Dendritic cell treated with granulocyte-macrophage colony-stimulating factor and Interleukin-4, amounts not matched to agents 40 ng/mL and 50 ng/mL, for 4 days (primary cell): Measurements from ENCODE around the gene OSCP1.

Source experiments
- H3K27ac Mint-ChIP-seq: one replicate; pipeline ENCODE4 v1.8.0; 2022; ENCODE audit warnings: mild to moderate bottlenecking, mixed read lengths
- H3K27me3 Mint-ChIP-seq: one replicate; pipeline ENCODE4 v1.8.0; 2022; ENCODE audit warnings: mild to moderate bottlenecking, mixed read lengths
- H3K36me3 Mint-ChIP-seq: one replicate; pipeline ENCODE4 v1.8.0; 2022; ENCODE audit warnings: low read depth, mixed read lengths
- H3K4me1 Mint-ChIP-seq: one replicate; pipeline ENCODE4 v1.8.0; 2022; ENCODE audit warnings: low read depth, mixed read lengths
- H3K4me3 Mint-ChIP-seq: one replicate; pipeline ENCODE4 v1.8.0; 2022; ENCODE audit warnings: mild to moderate bottlenecking, moderate library complexity, mixed read lengths
- H3K9me3 Mint-ChIP-seq: one replicate; pipeline ENCODE4 v1.8.0; 2022; ENCODE audit warnings: mixed read lengths
- intact Hi-C: fragments of 100-400 bp; cut with micrococcal nuclease; formaldehyde crosslinking; loops from one replicate; pipeline ENCODE4 v1.15.0; 2022

Gene OSCP1

GRCh38 chr1:36420409-36420808 lies 29.8 kb downstream of the OSCP1 start:
- intact Hi-C loops, result loop anchor here (1.0 to 5.0 kb wide), 3 partner anchors 33 to 77 kb away; partner anchors contain the start of gene STK40
- no peak overlapping the region for H3K27ac Mint-ChIP-seq
- no peak overlapping the region for H3K4me3 Mint-ChIP-seq
- H3K27me3 Mint-ChIP-seq, result no peaks in the 10 kb centered on the region
- no peaks in the 10 kb centered on the region for H3K9me3 Mint-ChIP-seq
- H3K36me3 Mint-ChIP-seq, result peaks cover 20% of the 10 kb centered on the region
- H3K4me1 Mint-ChIP-seq, result peaks cover 9% of the 10 kb centered on the region

- Mint-ChIP-seq H3K27ac (no peak overlapping the region), H3K36me3 (peaks cover 23% of the 10 kb centered on the region), H3K27me3 (no peaks in the 10 kb centered on the region), H3K4me3 (no peak overlapping the region), H3K9me3 (no peaks in the 10 kb centered on the region), H3K4me1 (peaks cover 9% of the 10 kb centered on the region)
- intact Hi-C loops, result no loop called here
These were observed 30.7 kb downstream of the OSCP1 start for GRCh38 chr1:36419569-36419968.

GRCh38 chr1:36419140-36419539 lies 31.1 kb downstream of the OSCP1 start:
- intact Hi-C loops, result no loop called here
- H3K27ac Mint-ChIP-seq, result no peak overlapping the region
- no peaks in the 10 kb centered on the region for H3K9me3 Mint-ChIP-seq
- H3K27me3 Mint-ChIP-seq, result no peaks in the 10 kb centered on the region
- H3K4me3 Mint-ChIP-seq, result no peak overlapping the region
- H3K4me1 Mint-ChIP-seq, result peaks cover 9% of the 10 kb centered on the region
- H3K36me3 Mint-ChIP-seq, result peaks cover 26% of the 10 kb centered on the region

- H3K27ac Mint-ChIP-seq, result peak overlapping the region; percentile 7
- H3K9me3 Mint-ChIP-seq, result no peaks in the 10 kb centered on the region
- intact Hi-C loops, result no loop called here
These were observed 32.3 kb downstream of the OSCP1 start for GRCh38 chr1:36417931-36418330.

GRCh38 chr1:36415661-36416326 lies 34.5 kb downstream of the OSCP1 start:
- Mint-ChIP-seq H3K27me3 (no peaks in the 10 kb centered on the region), H3K4me1 (peaks cover 22% of the 10 kb centered on the region), H3K4me3 (no peak overlapping the region), H3K36me3 (peaks cover 26% of the 10 kb centered on the region), H3K9me3 (peaks cover 8% of the 10 kb centered on the region), H3K27ac (no peak overlapping the region)
- intact Hi-C loops, result no loop called here

More at GRCh38 chr1:36417931-36418330, 32.3 kb downstream of the OSCP1 start:
- peaks cover 9% of the 10 kb centered on the region for H3K4me1 Mint-ChIP-seq
- H3K36me3 Mint-ChIP-seq, result peaks cover 26% of the 10 kb centered on the region
- H3K4me3 Mint-ChIP-seq, result no peak overlapping the region
- H3K27me3 Mint-ChIP-seq, result no peaks in the 10 kb centered on the region

GRCh38 chr1:36414384-36414783 lies 35.9 kb downstream of the OSCP1 start:
- Mint-ChIP-seq H3K4me3 (no peak overlapping the region), H3K9me3 (peaks cover 8% of the 10 kb centered on the region), H3K36me3 (peaks cover 36% of the 10 kb centered on the region), H3K4me1 (peaks cover 18% of the 10 kb centered on the region), H3K27ac (no peak overlapping the region), H3K27me3 (no peaks in the 10 kb centered on the region)
- intact Hi-C loops, result no loop called here

- no peaks in the 10 kb centered on the region for H3K27me3 Mint-ChIP-seq
- H3K27ac Mint-ChIP-seq, result peak overlapping the region; percentile 60
- H3K4me1 Mint-ChIP-seq, result peaks cover 18% of the 10 kb centered on the region
- peaks cover 8% of the 10 kb centered on the region for H3K9me3 Mint-ChIP-seq
- H3K4me3 Mint-ChIP-seq, result no peak overlapping the region
- peaks cover 61% of the 10 kb centered on the region for H3K36me3 Mint-ChIP-seq
- intact Hi-C loops, result no loop called here
These were observed 38.3 kb downstream of the OSCP1 start for GRCh38 chr1:36411674-36412648.

GRCh38 chr1:36408479-36408878 lies 41.8 kb downstream of the OSCP1 start:
- intact Hi-C loops, result no loop called here
- H3K4me1 Mint-ChIP-seq, result peaks cover 18% of the 10 kb centered on the region

GRCh38 chr1:36406440-36406839 lies 43.8 kb downstream of the OSCP1 start:
- Mint-ChIP-seq H3K4me1 (peaks cover 13% of the 10 kb centered on the region), H3K27ac (no peak overlapping the region), H3K36me3 (peaks cover 60% of the 10 kb centered on the region), H3K9me3 (peaks cover 12% of the 10 kb centered on the region), H3K27me3 (no peaks in the 10 kb centered on the region), H3K4me3 (no peak overlapping the region)
- intact Hi-C loops, result no loop called here

More at GRCh38 chr1:36408479-36408878, 41.8 kb downstream of the OSCP1 start:
- no peaks in the 10 kb centered on the region for H3K27me3 Mint-ChIP-seq
- H3K36me3 Mint-ChIP-seq, result peaks cover 64% of the 10 kb centered on the region
- H3K27ac Mint-ChIP-seq, result no peak overlapping the region
- H3K4me3 Mint-ChIP-seq, result no peak overlapping the region
- H3K9me3 Mint-ChIP-seq, result peaks cover 17% of the 10 kb centered on the region

GRCh38 chr1:36402504-36402890 lies 47.8 kb downstream of the OSCP1 start:
- Mint-ChIP-seq H3K4me1 (peaks cover 29% of the 10 kb centered on the region), H3K4me3 (no peak overlapping the region), H3K27me3 (no peaks in the 10 kb centered on the region), H3K27ac (no peak overlapping the region), H3K9me3 (peaks cover 9% of the 10 kb centered on the region), H3K36me3 (peaks cover 29% of the 10 kb centered on the region)
- intact Hi-C loops, result no loop called here

GRCh38 chr1:36401602-36402503 lies 48.4 kb downstream of the OSCP1 start:
- intact Hi-C loops, result loop anchor here (1.0 kb wide), 1 partner anchor 16 kb away; no protein-coding TSS in a partner anchor
- no peaks in the 10 kb centered on the region for H3K27me3 Mint-ChIP-seq
- H3K27ac Mint-ChIP-seq, result peak overlapping the region; percentile 97
- peaks cover 29% of the 10 kb centered on the region for H3K4me1 Mint-ChIP-seq
- peaks cover 9% of the 10 kb centered on the region for H3K9me3 Mint-ChIP-seq
- peak overlapping the region; percentile 86 for H3K4me3 Mint-ChIP-seq
- H3K36me3 Mint-ChIP-seq, result peaks cover 27% of the 10 kb centered on the region

- peak overlapping the region; percentile 86 for H3K4me3 Mint-ChIP-seq
- intact Hi-C loops, result loop anchor here (1.0 kb wide), 1 partner anchor 15 kb away; no protein-coding TSS in a partner anchor
These were observed 49.2 kb downstream of the OSCP1 start for GRCh38 chr1:36400825-36401601.

GRCh38 chr1:36400514-36400824 lies 49.8 kb downstream of the OSCP1 start:
- H3K27me3 Mint-ChIP-seq, result no peaks in the 10 kb centered on the region
- H3K4me3 Mint-ChIP-seq, result peak overlapping the region; percentile 86
- H3K27ac Mint-ChIP-seq, result peak overlapping the region; percentile 97
- H3K9me3 Mint-ChIP-seq, result no peaks in the 10 kb centered on the region
- peaks cover 41% of the 10 kb centered on the region for H3K4me1 Mint-ChIP-seq
- intact Hi-C loops, result no loop called here
- H3K36me3 Mint-ChIP-seq, result peaks cover 17% of the 10 kb centered on the region

More at GRCh38 chr1:36400825-36401601, 49.2 kb downstream of the OSCP1 start:
- peak overlapping the region; percentile 97 for H3K27ac Mint-ChIP-seq
- H3K4me1 Mint-ChIP-seq, result peaks cover 35% of the 10 kb centered on the region
- H3K27me3 Mint-ChIP-seq, result no peaks in the 10 kb centered on the region
- peaks cover 19% of the 10 kb centered on the region for H3K36me3 Mint-ChIP-seq
- peaks cover under 1% of the 10 kb centered on the region for H3K9me3 Mint-ChIP-seq
